ENCODE results near the gene SLC9A8. TPM values are rescaled to one million over a fixed set of nuclear protein-coding genes. Genes with fewer than 3 reads are reported as not detected.

SLC9A8 gene
- total RNA-seq, 6 experiments from 2014 or later, result 7.1 to 8.0 (median 7.4) TPM

- Mint-ChIP-seq H3K27me3 (ENCODE audit: insufficient read depth) (peaks cover 5% of the 10 kb centered on the region), H3K9me3 (no peaks in the 10 kb centered on the region), H3K4me3 (no peak overlapping the region), H3K27ac (no peak overlapping the region), H3K36me3 (ENCODE audit: low read depth) (no peaks in the 10 kb centered on the region; the same call in 1 of the 2 replicates), H3K4me1 (ENCODE audit: low read depth) (peaks cover 22% of the 10 kb centered on the region)
- TF ChIP-seq CTCF (IDR thresholded peaks at IDR 0.05), result no peak
- DNase-seq, result no peak
Observed at GRCh38 chr20:49925901-49926454, 113.3 kb downstream of the SLC9A8 start.

- H3K27ac Mint-ChIP-seq, result peak overlapping the region; percentile 68
- H3K36me3 Mint-ChIP-seq (ENCODE audit: low read depth), result no peaks in the 10 kb centered on the region; the same call in 1 of the 2 replicates
- no peaks in the 10 kb centered on the region; the same call in 1 of the 2 replicates for H3K27me3 Mint-ChIP-seq (ENCODE audit: insufficient read depth)
- TF ChIP-seq CTCF (IDR thresholded peaks at IDR 0.05), result peak; percentile 97
- peak; percentile 79 for DNase-seq
- H3K4me1 Mint-ChIP-seq (ENCODE audit: low read depth), result peaks cover 22% of the 10 kb centered on the region
- peak overlapping the region; percentile 60 for H3K4me3 Mint-ChIP-seq
- no peaks in the 10 kb centered on the region for H3K9me3 Mint-ChIP-seq
Observed at GRCh38 chr20:49928411-49929141, 115.9 kb downstream of the SLC9A8 start.

- no peaks in the 10 kb centered on the region; the same call in 1 of the 2 replicates for H3K36me3 Mint-ChIP-seq (ENCODE audit: low read depth)
- DNase-seq, result no peak
- H3K9me3 Mint-ChIP-seq, result no peaks in the 10 kb centered on the region
- no peak for TF ChIP-seq CTCF (IDR thresholded peaks at IDR 0.05)
- H3K27me3 Mint-ChIP-seq (ENCODE audit: insufficient read depth), result no peaks in the 10 kb centered on the region; the same call in 1 of the 2 replicates
- peaks cover 22% of the 10 kb centered on the region for H3K4me1 Mint-ChIP-seq (ENCODE audit: low read depth)
- H3K27ac Mint-ChIP-seq, result peak overlapping the region; percentile 68; the same call in 1 of the 2 replicates
- peak overlapping the region; percentile 60 for H3K4me3 Mint-ChIP-seq
Observed at GRCh38 chr20:49929142-49929494, 116.5 kb downstream of the SLC9A8 start.

GRCh38 chr20:49935746-49936152, 123.1 kb downstream of the SLC9A8 start:
- no peaks in the 10 kb centered on the region for H3K9me3 Mint-ChIP-seq
- H3K27ac Mint-ChIP-seq, result no peak overlapping the region
- H3K27me3 Mint-ChIP-seq (ENCODE audit: insufficient read depth), result peaks cover 2% of the 10 kb centered on the region
- TF ChIP-seq CTCF (IDR thresholded peaks at IDR 0.05), result no peak
- peaks cover 7% of the 10 kb centered on the region; the same call in 1 of the 2 replicates for H3K36me3 Mint-ChIP-seq (ENCODE audit: low read depth)
- H3K4me1 Mint-ChIP-seq (ENCODE audit: low read depth), result peaks cover 33% of the 10 kb centered on the region
- H3K4me3 Mint-ChIP-seq, result peak overlapping the region; percentile 99; the same call in 1 of the 2 replicates
- DNase-seq, result no peak

- H3K36me3 Mint-ChIP-seq (ENCODE audit: low read depth), result peaks cover 11% of the 10 kb centered on the region
- peak within 1 kb of the TSS; percentile 99 for H3K4me3 Mint-ChIP-seq
- H3K27me3 Mint-ChIP-seq (ENCODE audit: insufficient read depth), result peaks cover 2% of the 10 kb centered on the region
- TF ChIP-seq CTCF (IDR thresholded peaks at IDR 0.05), result peak; percentile 25; the same call in 1 of the 2 replicates
- no peaks in the 10 kb centered on the region for H3K9me3 Mint-ChIP-seq
- H3K27ac Mint-ChIP-seq, result peak within 1 kb of the TSS; percentile 76
- peak; percentile 73 for DNase-seq
- H3K4me1 Mint-ChIP-seq (ENCODE audit: low read depth), result peaks cover 33% of the 10 kb centered on the region
Observed at GRCh38 chr20:49936153-49937026, 123.8 kb downstream of the SLC9A8 start, which contains the start of gene RNF114. Gene RNF114, plus strand, starts transcription at chr20:49936397. Its CDS starts 16 bp downstream, at chr20:49936413.

Measured in HFFc6 (cell line).